Measurements from ENCODE around the gene LCN6.
"Not testable (repeated sequence)": the region's sequence is repeated elsewhere in the genome, so short reads cannot be mapped to it uniquely, and the experiment has no call there.

The LCN6 gene

GRCh38 chr9:136722093-136722968 lies 26.0 kb downstream of the LCN6 start:
- DNase-seq, result no peak

GRCh38 chr9:136721339-136722092 lies 26.8 kb downstream of the LCN6 start:
- no peak for DNase-seq

GRCh38 chr9:136720898-136721338 lies 27.4 kb downstream of the LCN6 start:
- no peak for DNase-seq

- DNase-seq, result no peak
Measured at GRCh38 chr9:136720251-136720897, 28.0 kb downstream of the LCN6 start.

- DNase-seq, result no peak
Measured at GRCh38 chr9:136719195-136719880, 29.0 kb downstream of the LCN6 start.

- DNase-seq, result no peak
Measured at GRCh38 chr9:136718345-136719194, 29.8 kb downstream of the LCN6 start.

- DNase-seq, result no peak
Measured at GRCh38 chr9:136717399-136717798, 30.9 kb downstream of the LCN6 start.

GRCh38 chr9:136714893-136715274 lies 33.4 kb downstream of the LCN6 start:
- DNase-seq, result no peak

GRCh38 chr9:136714096-136714892 lies 34.0 kb downstream of the LCN6 start:
- DNase-seq, result no peak

- no peak for DNase-seq
Measured at GRCh38 chr9:136713550-136713949, 34.8 kb downstream of the LCN6 start.

- no peak for DNase-seq
Measured at GRCh38 chr9:136712690-136713544, 35.4 kb downstream of the LCN6 start.

GRCh38 chr9:136711751-136712689 lies 36.3 kb downstream of the LCN6 start, which contains the start of gene DIPK1B:
Gene DIPK1B, plus strand, starts transcription at chr9:136712572. Its CDS starts 94 bp downstream, at chr9:136712666.
- no peak for DNase-seq

GRCh38 chr9:136711219-136711648 lies 37.1 kb downstream of the LCN6 start:
- not testable (repeated sequence) for DNase-seq

GRCh38 chr9:136710543-136710942 lies 37.8 kb downstream of the LCN6 start:
- no peak for DNase-seq

GRCh38 chr9:136709454-136710109 lies 38.7 kb downstream of the LCN6 start:
- no peak for DNase-seq

GRCh38 chr9:136707849-136708517 lies 40.3 kb downstream of the LCN6 start:
- no peak for DNase-seq

- no peak for DNase-seq
Measured at GRCh38 chr9:136707011-136707410, 41.3 kb downstream of the LCN6 start.

- no peak for DNase-seq
Measured at GRCh38 chr9:136705564-136705963, 42.8 kb downstream of the LCN6 start.
